ENCODE results near the gene DYNLRB1. TPM values are rescaled to one million over a fixed set of nuclear protein-coding genes. Genes with fewer than 3 reads are reported as not detected.

The DYNLRB1 gene
- total and polyA plus RNA-seq, 2 donors (not counting 3 experiments of a cell fraction or from before 2014, with no cell fraction given): 142 to 245 TPM

DNA sequence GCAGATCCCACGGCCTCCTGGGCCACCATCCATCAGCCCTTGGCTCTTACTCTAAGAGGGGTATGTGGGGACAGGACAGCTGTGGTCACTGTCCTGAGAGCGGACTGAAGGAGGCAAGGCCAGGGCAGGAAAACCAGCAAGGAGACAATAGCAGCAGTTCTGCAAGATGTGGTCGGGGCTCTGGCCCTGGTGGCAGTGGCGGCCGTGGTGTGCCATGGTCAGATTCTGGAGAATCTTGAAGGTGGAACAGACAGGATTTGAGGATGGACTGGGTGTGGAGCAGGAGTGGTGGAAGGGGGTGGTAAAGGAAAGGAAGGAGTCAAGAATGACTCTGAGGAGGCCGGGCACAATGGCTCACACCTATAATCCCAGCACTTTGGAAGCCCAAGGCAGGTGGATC, 36.3 kb downstream of the DYNLRB1 start:
- H3K27me3 ChIP-seq (ENCODE audit: control insufficient read depth in 2 of 2, insufficient read depth in 2 of 2, low read length in 2 of 2): no peaks in the 10 kb centered on the region
- no peaks in the 10 kb centered on the region for H3K4me1 ChIP-seq (ENCODE audit: control insufficient read depth, extremely low read depth, insufficient read depth, low read length)
- TF ChIP-seq, protein P1, sequence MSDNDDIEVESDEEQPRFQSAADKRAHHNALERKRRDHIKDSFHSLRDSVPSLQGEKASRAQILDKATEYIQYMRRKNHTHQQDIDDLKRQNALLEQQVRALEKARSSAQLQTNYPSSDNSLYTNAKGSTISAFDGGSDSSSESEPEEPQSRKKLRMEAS (IDR thresholded peaks at IDR 0.05; ENCODE audit: insufficient read depth, insufficient read length): no peak
- TF ChIP-seq MYC (IDR thresholded peaks at IDR 0.05; ENCODE audit: low read depth, low read length) (no peak), EZH2 (IDR thresholded peaks at IDR 0.05; ENCODE audit: borderline replicate concordance, low read depth, low read length, severe bottlenecking) (no peak), POLR2A (IDR thresholded peaks at IDR 0.05; ENCODE audit: low read depth, low read length) (no peak), FOS (IDR thresholded peaks at IDR 0.05; ENCODE audit: borderline replicate concordance, insufficient read depth, low read length) (no peak), POLR2AphosphoS5 (IDR thresholded peaks at IDR 0.05; ENCODE audit: insufficient read depth, low read depth, low read length) (no peak), GATA2 (IDR thresholded peaks at IDR 0.05; ENCODE audit: insufficient read depth, insufficient read length, low read depth, low read length) (no peak)
- TF ChIP-seq, protein P2, sequence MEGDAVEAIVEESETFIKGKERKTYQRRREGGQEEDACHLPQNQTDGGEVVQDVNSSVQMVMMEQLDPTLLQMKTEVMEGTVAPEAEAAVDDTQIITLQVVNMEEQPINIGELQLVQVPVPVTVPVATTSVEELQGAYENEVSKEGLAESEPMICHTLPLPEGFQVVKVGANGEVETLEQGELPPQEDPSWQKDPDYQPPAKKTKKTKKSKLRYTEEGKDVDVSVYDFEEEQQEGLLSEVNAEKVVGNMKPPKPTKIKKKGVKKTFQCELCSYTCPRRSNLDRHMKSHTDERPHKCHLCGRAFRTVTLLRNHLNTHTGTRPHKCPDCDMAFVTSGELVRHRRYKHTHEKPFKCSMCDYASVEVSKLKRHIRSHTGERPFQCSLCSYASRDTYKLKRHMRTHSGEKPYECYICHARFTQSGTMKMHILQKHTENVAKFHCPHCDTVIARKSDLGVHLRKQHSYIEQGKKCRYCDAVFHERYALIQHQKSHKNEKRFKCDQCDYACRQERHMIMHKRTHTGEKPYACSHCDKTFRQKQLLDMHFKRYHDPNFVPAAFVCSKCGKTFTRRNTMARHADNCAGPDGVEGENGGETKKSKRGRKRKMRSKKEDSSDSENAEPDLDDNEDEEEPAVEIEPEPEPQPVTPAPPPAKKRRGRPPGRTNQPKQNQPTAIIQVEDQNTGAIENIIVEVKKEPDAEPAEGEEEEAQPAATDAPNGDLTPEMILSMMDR (IDR thresholded peaks at IDR 0.05; ENCODE audit: extremely low read depth in 1 of 2, insufficient read depth in 1 of 2, low read depth in 1 of 2, low read length in 2 of 2): no peak
- no peaks in the 10 kb centered on the region for H3K36me3 ChIP-seq (ENCODE audit: control insufficient read depth in 2 of 2, extremely low read depth in 1 of 2, insufficient read depth in 2 of 2, low read length in 2 of 2)
- no peak overlapping the region for H3K4me3 ChIP-seq (replicated peaks in 1 of 3; ENCODE audit: insufficient read depth in 1 of 3, low read depth in 1 of 3, low read length in 3 of 3)
- FAIRE-seq (no peak), DNase-seq (ENCODE audit: low read depth, low spot score) (no peak)
- no peak overlapping the region for H3K27ac ChIP-seq (ENCODE audit: insufficient read depth, low read depth, low read length)
- H3K79me2 ChIP-seq (ENCODE audit: control insufficient read depth, insufficient read depth, low read length): no peaks in the 10 kb centered on the region
- H4K20me1 ChIP-seq (replicated peaks; ENCODE audit: control insufficient read depth, extremely low read depth, insufficient read depth, low read length): no peaks in the 10 kb centered on the region
- intact Hi-C loops (cut with micrococcal nuclease) (no loop called here), dilution Hi-C loops (cut with MboI; ENCODE audit: extremely low pct_ligation_motif_present, low sequenced_read_pairs) (no loop called here)
- no peak overlapping the region for H3K9ac ChIP-seq (replicated peaks; ENCODE audit: extremely low read depth, insufficient read depth, low read length)
- no peak overlapping the region for H2AFZ ChIP-seq (ENCODE audit: low read depth, low read length)
- BruUV-seq (replicated peaks): no TSS peak
- no peaks in the 10 kb centered on the region for H3K9me1 ChIP-seq (replicated peaks; ENCODE audit: control insufficient read depth, extremely low read depth, insufficient read depth, low read length)
- H3K9me3 ChIP-seq (replicated peaks; ENCODE audit: control insufficient read depth, insufficient read depth, low read length): no peaks in the 10 kb centered on the region
- no peak overlapping the region for H3K4me2 ChIP-seq (ENCODE audit: insufficient read depth, low read length)
- ChIA-PET POLR2A (no interaction called here), CTCF (no interaction called here)
